ENCODE data around the gene TMEM30A. TPM values are rescaled to one million over a fixed set of nuclear protein-coding genes. Genes with fewer than 3 reads are reported as not detected.

TMEM30A gene
- total and polyA plus RNA-seq, 3 donors from 2014 or later, result 52.7 to 57.4 (median 53.8) TPM

GRCh38 chr6:75272145-75272840 is 12.3 kb downstream of the TMEM30A start:
- no peak for DNase-seq
- Histone ChIP-seq H3K27ac (peak overlapping the region in 1 of 2 donors; percentile 32), H3K27me3 (no peaks in the 10 kb centered on the region), H3K36me3 (ENCODE audit: low read depth, missing control alignments) (no peaks in the 10 kb centered on the region), H3K9me3 (no peaks in the 10 kb centered on the region), H3K4me1 (peaks cover 25% of the 10 kb centered on the region), H3K4me3 (no peak overlapping the region)
- 85 to 92% methylated on average over 5 of the region's 5 CpGs for WGBS, 2 donors
- intact Hi-C loops (cut with DNase I; ENCODE audit: low total_unique reads), result no loop called here
- no peak for TF ChIP-seq CTCF (IDR thresholded peaks at IDR 0.05)
- TF ChIP-seq POLR2A (IDR thresholded peaks at IDR 0.05), result no peak

- peaks cover 28% of the 10 kb centered on the region for H3K4me1 ChIP-seq
- intact Hi-C loops (cut with DNase I; ENCODE audit: low total_unique reads), result loop anchor here (10.0 kb wide), 1 partner anchor 256 kb away; no protein-coding TSS in a partner anchor
- no peak for TF ChIP-seq CTCF (IDR thresholded peaks at IDR 0.05)
- TF ChIP-seq POLR2A (IDR thresholded peaks at IDR 0.05), result no peak
- no peak for DNase-seq
- no peaks in the 10 kb centered on the region for H3K27me3 ChIP-seq
- H3K36me3 ChIP-seq (ENCODE audit: low read depth, missing control alignments), result no peaks in the 10 kb centered on the region
- 94 to 96% methylated on average over 4 of the region's 4 CpGs for WGBS, 2 donors
- H3K9me3 ChIP-seq, result no peaks in the 10 kb centered on the region
- no peak overlapping the region for H3K4me3 ChIP-seq
- H3K27ac ChIP-seq, result no peak overlapping the region
These were observed 15.6 kb downstream of the TMEM30A start for GRCh38 chr6:75268988-75269354.

- no peak for DNase-seq
- no peak overlapping the region for H3K4me3 ChIP-seq
- no peaks in the 10 kb centered on the region for H3K36me3 ChIP-seq (ENCODE audit: low read depth, missing control alignments)
- peaks cover 27% of the 10 kb centered on the region for H3K4me1 ChIP-seq
- H3K9me3 ChIP-seq, result no peaks in the 10 kb centered on the region
- intact Hi-C loops (cut with DNase I; ENCODE audit: low total_unique reads), result loop anchor here (10.0 kb wide), 1 partner anchor 256 kb away; no protein-coding TSS in a partner anchor
- 84 to 86% methylated on average over 5 of the region's 5 CpGs for WGBS, 2 donors
- H3K27me3 ChIP-seq, result no peaks in the 10 kb centered on the region
- H3K27ac ChIP-seq, result no peak overlapping the region
- TF ChIP-seq POLR2A (IDR thresholded peaks at IDR 0.05) (no peak), CTCF (IDR thresholded peaks at IDR 0.05) (no peak)
These were observed 16.2 kb downstream of the TMEM30A start for GRCh38 chr6:75268121-75268987.

- TF ChIP-seq POLR2A (IDR thresholded peaks at IDR 0.05), result no peak
- TF ChIP-seq CTCF (IDR thresholded peaks at IDR 0.05), result no peak
- H3K27me3 ChIP-seq, result no peaks in the 10 kb centered on the region
- H3K36me3 ChIP-seq (ENCODE audit: low read depth, missing control alignments), result no peaks in the 10 kb centered on the region
- intact Hi-C loops (cut with DNase I; ENCODE audit: low total_unique reads), result loop anchor here (10.0 kb wide), 1 partner anchor 257 kb away; no protein-coding TSS in a partner anchor
- DNase-seq, result no peak
- H3K27ac ChIP-seq, result no peak overlapping the region
- WGBS, 2 donors, result 31 to 49% methylated on average over 4 of the region's 4 CpGs
- H3K9me3 ChIP-seq, result no peaks in the 10 kb centered on the region
- H3K4me3 ChIP-seq, result no peak overlapping the region
- peaks cover 20% of the 10 kb centered on the region for H3K4me1 ChIP-seq
These were observed 17.1 kb downstream of the TMEM30A start for GRCh38 chr6:75267461-75267860.

All from testis (tissue), 3 donors.